ENCODE results near the gene UNC13A. TPM values are rescaled to one million over a fixed set of nuclear protein-coding genes. Genes with fewer than 3 reads are reported as not detected.

Gene UNC13A
- total RNA-seq, 2 experiments from 2014 or later = 0.02 to 0.04 TPM

GRCh38 chr19:17642656-17643055 is 45.5 kb downstream of the UNC13A start:
- DNase-seq (no peak), ATAC-seq (no peak)
- Mint-ChIP-seq H3K36me3 (ENCODE audit: low read depth) (no peaks in the 10 kb centered on the region), H3K4me3 (no peak overlapping the region), H3K9me3 (ENCODE audit: low read depth) (no peaks in the 10 kb centered on the region), H3K27me3 (peaks cover 10% of the 10 kb centered on the region), H3K4me1 (no peaks in the 10 kb centered on the region), H3K27ac (no peak overlapping the region)
- ChIA-PET POLR2A (interaction anchor here (0.6 kb wide), 1 partner anchor 201 kb away, joined by 3 read pairs; no protein-coding TSS in a partner anchor), CTCF (interaction anchor here (1.4 kb wide), 1 partner anchor 21 kb away, joined by 4 read pairs; no protein-coding TSS in a partner anchor)
- intact Hi-C loops (cut with DNase I, micrococcal nuclease) = no loop called here

GRCh38 chr19:17641846-17642245 is 46.3 kb downstream of the UNC13A start:
- no peak for ATAC-seq
- H3K27me3 Mint-ChIP-seq = peaks cover 9% of the 10 kb centered on the region
- H3K9me3 Mint-ChIP-seq (ENCODE audit: low read depth) = no peaks in the 10 kb centered on the region
- intact Hi-C loops (cut with DNase I, micrococcal nuclease) = no loop called here
- CTCF ChIA-PET = no interaction called here
- no peak overlapping the region for H3K27ac Mint-ChIP-seq
- no peaks in the 10 kb centered on the region for H3K36me3 Mint-ChIP-seq (ENCODE audit: low read depth)
- no peak for DNase-seq
- no peak overlapping the region for H3K4me3 Mint-ChIP-seq
- no peaks in the 10 kb centered on the region for H3K4me1 Mint-ChIP-seq
- POLR2A ChIA-PET = no interaction called here

GRCh38 chr19:17641181-17641580 is 47.0 kb downstream of the UNC13A start:
- H3K9me3 Mint-ChIP-seq (ENCODE audit: low read depth) = no peaks in the 10 kb centered on the region
- POLR2A ChIA-PET = no interaction called here
- no peak for ATAC-seq

GRCh38 chr19:17633700-17634099 is 54.5 kb downstream of the UNC13A start:
- ChIA-PET POLR2A (no interaction called here), CTCF (no interaction called here)
- ATAC-seq = no peak
- no peaks in the 10 kb centered on the region for H3K9me3 Mint-ChIP-seq (ENCODE audit: low read depth)
- DNase-seq = no peak
- no peak overlapping the region for H3K4me3 Mint-ChIP-seq
- intact Hi-C loops (cut with DNase I, micrococcal nuclease) = no loop called here
- H3K27ac Mint-ChIP-seq = no peak overlapping the region
- H3K4me1 Mint-ChIP-seq = no peaks in the 10 kb centered on the region
- peaks cover 3% of the 10 kb centered on the region for H3K27me3 Mint-ChIP-seq
- no peaks in the 10 kb centered on the region for H3K36me3 Mint-ChIP-seq (ENCODE audit: low read depth)

More at GRCh38 chr19:17641181-17641580, 47.0 kb downstream of the UNC13A start:
- CTCF ChIA-PET = no interaction called here
- peaks cover 8% of the 10 kb centered on the region for H3K27me3 Mint-ChIP-seq
- intact Hi-C loops (cut with DNase I, micrococcal nuclease) = no loop called here
- no peak overlapping the region for H3K27ac Mint-ChIP-seq
- no peaks in the 10 kb centered on the region for H3K4me1 Mint-ChIP-seq
- no peaks in the 10 kb centered on the region for H3K36me3 Mint-ChIP-seq (ENCODE audit: low read depth)
- DNase-seq = no peak
- no peak overlapping the region for H3K4me3 Mint-ChIP-seq

GRCh38 chr19:17632577-17632976 is 55.6 kb downstream of the UNC13A start:
- no peak for ATAC-seq
- no peaks in the 10 kb centered on the region for H3K36me3 Mint-ChIP-seq (ENCODE audit: low read depth)
- H3K4me1 Mint-ChIP-seq = no peaks in the 10 kb centered on the region
- H3K9me3 Mint-ChIP-seq (ENCODE audit: low read depth) = no peaks in the 10 kb centered on the region
- no peak for DNase-seq
- intact Hi-C loops (cut with DNase I, micrococcal nuclease) = no loop called here
- H3K27ac Mint-ChIP-seq = no peak overlapping the region
- no peak overlapping the region for H3K4me3 Mint-ChIP-seq
- CTCF ChIA-PET = no interaction called here
- H3K27me3 Mint-ChIP-seq = peaks cover 3% of the 10 kb centered on the region
- POLR2A ChIA-PET = no interaction called here

- CTCF ChIA-PET = no interaction called here
- POLR2A ChIA-PET = no interaction called here
- H3K4me3 Mint-ChIP-seq = no peak overlapping the region
- H3K4me1 Mint-ChIP-seq = no peaks in the 10 kb centered on the region
- no peaks in the 10 kb centered on the region for H3K9me3 Mint-ChIP-seq (ENCODE audit: low read depth)
- no peak overlapping the region for H3K27ac Mint-ChIP-seq
- intact Hi-C loops (cut with DNase I, micrococcal nuclease) = no loop called here
- H3K27me3 Mint-ChIP-seq = peaks cover 6% of the 10 kb centered on the region
- no peaks in the 10 kb centered on the region for H3K36me3 Mint-ChIP-seq (ENCODE audit: low read depth)
- DNase-seq (no peak), ATAC-seq (no peak)
Observed at GRCh38 chr19:17629760-17630159, 58.4 kb downstream of the UNC13A start.

GRCh38 chr19:17627921-17628320 is 60.2 kb downstream of the UNC13A start:
- intact Hi-C loops (cut with DNase I, micrococcal nuclease) = no loop called here
- H3K36me3 Mint-ChIP-seq (ENCODE audit: low read depth) = no peaks in the 10 kb centered on the region
- ATAC-seq (no peak), DNase-seq (no peak)
- H3K27me3 Mint-ChIP-seq = peaks cover 9% of the 10 kb centered on the region
- POLR2A ChIA-PET = no interaction called here
- CTCF ChIA-PET = no interaction called here
- no peaks in the 10 kb centered on the region for H3K4me1 Mint-ChIP-seq
- no peak overlapping the region for H3K27ac Mint-ChIP-seq
- H3K9me3 Mint-ChIP-seq (ENCODE audit: low read depth) = no peaks in the 10 kb centered on the region
- no peak overlapping the region for H3K4me3 Mint-ChIP-seq

- Mint-ChIP-seq H3K9me3 (ENCODE audit: low read depth) (no peaks in the 10 kb centered on the region), H3K27ac (no peak overlapping the region), H3K27me3 (peaks cover 9% of the 10 kb centered on the region), H3K4me1 (no peaks in the 10 kb centered on the region), H3K36me3 (ENCODE audit: low read depth) (no peaks in the 10 kb centered on the region), H3K4me3 (no peak overlapping the region)
- no peak for ATAC-seq
- intact Hi-C loops (cut with DNase I, micrococcal nuclease) = no loop called here
- ChIA-PET POLR2A (interaction anchor here (0.6 kb wide), 1 partner anchor 28 kb away, joined by 3 read pairs; no protein-coding TSS in a partner anchor), CTCF (interaction anchor here (0.6 kb wide), 1 partner anchor 90 kb away, joined by 3 read pairs; no protein-coding TSS in a partner anchor)
- no peak for DNase-seq
Observed at GRCh38 chr19:17627161-17627560, 61.0 kb downstream of the UNC13A start.

GRCh38 chr19:17626456-17627015 is 61.6 kb downstream of the UNC13A start:
- POLR2A ChIA-PET = no interaction called here
- CTCF ChIA-PET = no interaction called here

GRCh38 chr19:17625980-17626379 is 62.2 kb downstream of the UNC13A start:
- no peaks in the 10 kb centered on the region for H3K36me3 Mint-ChIP-seq (ENCODE audit: low read depth)
- peaks cover 9% of the 10 kb centered on the region for H3K27me3 Mint-ChIP-seq
- intact Hi-C loops (cut with DNase I, micrococcal nuclease) = no loop called here
- DNase-seq (no peak), ATAC-seq (no peak)
- H3K9me3 Mint-ChIP-seq (ENCODE audit: low read depth) = peaks cover 5% of the 10 kb centered on the region
- no peak overlapping the region for H3K4me3 Mint-ChIP-seq
- H3K4me1 Mint-ChIP-seq = no peaks in the 10 kb centered on the region
- ChIA-PET CTCF (no interaction called here), POLR2A (no interaction called here)
- H3K27ac Mint-ChIP-seq = no peak overlapping the region

More at GRCh38 chr19:17626456-17627015, 61.6 kb downstream of the UNC13A start:
- H3K27me3 Mint-ChIP-seq = peaks cover 9% of the 10 kb centered on the region
- no peak overlapping the region for H3K27ac Mint-ChIP-seq
- no peaks in the 10 kb centered on the region for H3K36me3 Mint-ChIP-seq (ENCODE audit: low read depth)
- intact Hi-C loops (cut with DNase I, micrococcal nuclease) = no loop called here
- ATAC-seq (no peak), DNase-seq (no peak)
- peaks cover 4% of the 10 kb centered on the region for H3K9me3 Mint-ChIP-seq (ENCODE audit: low read depth)
- no peaks in the 10 kb centered on the region for H3K4me1 Mint-ChIP-seq
- H3K4me3 Mint-ChIP-seq = no peak overlapping the region

- H3K9me3 Mint-ChIP-seq (ENCODE audit: low read depth) = peaks cover 5% of the 10 kb centered on the region
- H3K4me1 Mint-ChIP-seq = no peaks in the 10 kb centered on the region
- no peak for DNase-seq
- H3K4me3 Mint-ChIP-seq = no peak overlapping the region
- H3K27me3 Mint-ChIP-seq = peaks cover 9% of the 10 kb centered on the region
- no peak overlapping the region for H3K27ac Mint-ChIP-seq
- no peak for ATAC-seq
- no peaks in the 10 kb centered on the region for H3K36me3 Mint-ChIP-seq (ENCODE audit: low read depth)
- ChIA-PET CTCF (no interaction called here), POLR2A (no interaction called here)
- intact Hi-C loops (cut with DNase I, micrococcal nuclease) = no loop called here
Observed at GRCh38 chr19:17625043-17625442, 63.1 kb downstream of the UNC13A start.

GRCh38 chr19:17624314-17624991 is 63.7 kb downstream of the UNC13A start:
- ATAC-seq (no peak), DNase-seq (no peak)
- Mint-ChIP-seq H3K4me3 (no peak overlapping the region), H3K27ac (no peak overlapping the region), H3K4me1 (no peaks in the 10 kb centered on the region), H3K36me3 (ENCODE audit: low read depth) (no peaks in the 10 kb centered on the region), H3K9me3 (ENCODE audit: low read depth) (peaks cover 5% of the 10 kb centered on the region), H3K27me3 (peaks cover 9% of the 10 kb centered on the region)
- ChIA-PET POLR2A (no interaction called here), CTCF (no interaction called here)
- intact Hi-C loops (cut with DNase I, micrococcal nuclease) = no loop called here

All from activated CD4-positive, alpha-beta T cell treated with anti-CD3 and anti-CD28 coated beads for 36 hours (primary cell).